ENCODE measurements around the gene VAPA. TPM values are rescaled to one million over a fixed set of nuclear protein-coding genes. Genes with fewer than 3 reads are reported as not detected.

The VAPA gene
- total RNA-seq, 2 experiments from 2014 or later: 146 to 152 TPM

DNA sequence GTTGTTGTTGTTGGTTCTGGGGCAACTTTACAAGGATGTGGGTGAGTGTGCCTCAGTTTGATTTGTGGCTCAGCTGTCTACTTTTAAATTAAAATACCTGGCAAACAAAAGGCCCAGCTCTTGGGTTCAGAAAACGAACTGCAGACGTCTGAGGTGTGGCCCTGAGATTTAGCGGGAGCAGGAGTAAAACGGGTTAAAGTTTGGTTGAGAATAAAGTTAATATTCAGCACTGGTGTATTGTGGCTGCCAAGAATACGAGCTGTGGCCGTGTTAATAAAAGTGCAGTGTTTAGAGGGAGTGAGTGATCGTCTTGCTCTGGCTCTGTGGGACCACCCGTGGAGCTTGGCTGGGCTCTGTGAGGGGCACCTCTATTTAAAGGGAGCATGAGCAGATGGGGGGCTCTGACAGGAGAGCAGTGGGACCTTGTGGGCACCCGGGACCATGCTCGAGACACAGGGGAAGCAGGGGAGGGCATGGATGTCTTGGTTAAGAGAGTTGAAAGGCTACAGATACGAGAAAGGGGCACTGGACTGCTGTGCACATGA is 80.3 kb downstream of the VAPA start:
- Mint-ChIP-seq H3K4me3 (no peak overlapping the region), H3K27ac (no peak overlapping the region), H3K4me1 (ENCODE audit: low read depth) (no peaks in the 10 kb centered on the region), H3K9me3 (peaks cover 15% of the 10 kb centered on the region), H3K36me3 (ENCODE audit: low read depth) (no peaks in the 10 kb centered on the region), H3K27me3 (peaks cover 8% of the 10 kb centered on the region)
- CTCF ChIA-PET: interaction anchor here (1.4 kb wide), 1 partner anchor 22 kb away, joined by 3 read pairs; no protein-coding TSS in a partner anchor
- ATAC-seq (no peak), DNase-seq (no peak)
- intact Hi-C loops (cut with micrococcal nuclease): no loop called here
- POLR2A ChIA-PET: no interaction called here
- TF ChIP-seq, protein P1, sequence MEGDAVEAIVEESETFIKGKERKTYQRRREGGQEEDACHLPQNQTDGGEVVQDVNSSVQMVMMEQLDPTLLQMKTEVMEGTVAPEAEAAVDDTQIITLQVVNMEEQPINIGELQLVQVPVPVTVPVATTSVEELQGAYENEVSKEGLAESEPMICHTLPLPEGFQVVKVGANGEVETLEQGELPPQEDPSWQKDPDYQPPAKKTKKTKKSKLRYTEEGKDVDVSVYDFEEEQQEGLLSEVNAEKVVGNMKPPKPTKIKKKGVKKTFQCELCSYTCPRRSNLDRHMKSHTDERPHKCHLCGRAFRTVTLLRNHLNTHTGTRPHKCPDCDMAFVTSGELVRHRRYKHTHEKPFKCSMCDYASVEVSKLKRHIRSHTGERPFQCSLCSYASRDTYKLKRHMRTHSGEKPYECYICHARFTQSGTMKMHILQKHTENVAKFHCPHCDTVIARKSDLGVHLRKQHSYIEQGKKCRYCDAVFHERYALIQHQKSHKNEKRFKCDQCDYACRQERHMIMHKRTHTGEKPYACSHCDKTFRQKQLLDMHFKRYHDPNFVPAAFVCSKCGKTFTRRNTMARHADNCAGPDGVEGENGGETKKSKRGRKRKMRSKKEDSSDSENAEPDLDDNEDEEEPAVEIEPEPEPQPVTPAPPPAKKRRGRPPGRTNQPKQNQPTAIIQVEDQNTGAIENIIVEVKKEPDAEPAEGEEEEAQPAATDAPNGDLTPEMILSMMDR (IDR thresholded peaks at IDR 0.05): no peak

DNA sequence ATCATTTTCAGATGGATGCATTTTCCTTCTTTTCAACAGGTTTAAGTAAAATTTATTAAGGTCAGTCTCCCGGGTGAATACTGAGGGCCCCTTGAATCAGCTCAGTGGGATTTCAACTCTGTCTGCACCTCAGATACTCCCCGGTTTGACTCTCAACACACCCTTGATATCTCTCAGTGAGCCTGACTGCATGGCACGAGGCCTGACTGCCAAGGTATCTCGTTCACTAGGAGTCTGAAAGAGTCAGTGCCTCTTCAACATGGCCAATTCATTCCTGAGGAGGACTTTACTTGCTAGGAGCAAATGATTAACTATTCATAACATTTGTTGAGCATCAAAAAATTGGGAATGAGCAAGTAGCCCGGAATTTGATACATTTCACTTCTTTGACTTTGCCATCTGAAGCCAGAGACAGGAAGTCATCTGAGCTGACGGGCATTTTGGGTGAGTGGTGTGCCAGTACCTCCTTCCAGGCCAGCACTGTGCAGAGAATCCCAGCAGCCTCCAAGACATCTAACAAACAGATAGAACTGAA is 81.0 kb downstream of the VAPA start:
- Mint-ChIP-seq H3K9me3 (peaks cover 20% of the 10 kb centered on the region), H3K4me3 (no peak overlapping the region), H3K36me3 (ENCODE audit: low read depth) (no peaks in the 10 kb centered on the region), H3K27ac (no peak overlapping the region), H3K4me1 (ENCODE audit: low read depth) (no peaks in the 10 kb centered on the region), H3K27me3 (peaks cover 8% of the 10 kb centered on the region)
- ChIA-PET CTCF (interaction anchor here (1.4 kb wide), 1 partner anchor 23 kb away, joined by 3 read pairs; no protein-coding TSS in a partner anchor), POLR2A (no interaction called here)
- ATAC-seq: no peak
- intact Hi-C loops (cut with micrococcal nuclease): no loop called here
- TF ChIP-seq, protein P1 (IDR thresholded peaks at IDR 0.05): no peak
- DNase-seq: no peak

DNA sequence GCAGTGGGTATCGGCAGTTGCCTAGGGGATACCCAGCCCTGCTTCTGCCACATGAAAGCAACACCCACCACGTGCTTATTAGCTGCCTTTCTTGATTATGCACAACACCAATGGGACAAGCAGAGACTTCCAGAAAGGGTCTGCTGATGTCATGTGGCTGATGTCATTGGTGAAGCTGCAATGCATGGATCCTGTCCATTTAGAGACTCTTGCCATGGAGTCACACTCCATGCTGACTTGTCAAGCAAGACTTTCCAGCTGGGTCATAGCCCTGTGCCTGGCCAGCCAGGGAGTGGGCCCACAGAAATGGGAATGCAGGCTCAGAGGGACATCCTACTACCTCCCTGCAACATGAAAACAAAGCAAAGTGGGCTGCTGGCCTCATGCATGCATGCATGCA is 81.8 kb downstream of the VAPA start:
- no peak overlapping the region for H3K4me3 Mint-ChIP-seq
- peaks cover 23% of the 10 kb centered on the region for H3K9me3 Mint-ChIP-seq
- DNase-seq (no peak), ATAC-seq (no peak)
- no peaks in the 10 kb centered on the region for H3K4me1 Mint-ChIP-seq (ENCODE audit: low read depth)
- POLR2A ChIA-PET: no interaction called here
- CTCF ChIA-PET: no interaction called here
- intact Hi-C loops (cut with micrococcal nuclease): no loop called here
- no peak overlapping the region for H3K27ac Mint-ChIP-seq
- TF ChIP-seq, protein P1 (IDR thresholded peaks at IDR 0.05): no peak
- H3K36me3 Mint-ChIP-seq (ENCODE audit: low read depth): no peaks in the 10 kb centered on the region
- peaks cover 8% of the 10 kb centered on the region for H3K27me3 Mint-ChIP-seq

DNA sequence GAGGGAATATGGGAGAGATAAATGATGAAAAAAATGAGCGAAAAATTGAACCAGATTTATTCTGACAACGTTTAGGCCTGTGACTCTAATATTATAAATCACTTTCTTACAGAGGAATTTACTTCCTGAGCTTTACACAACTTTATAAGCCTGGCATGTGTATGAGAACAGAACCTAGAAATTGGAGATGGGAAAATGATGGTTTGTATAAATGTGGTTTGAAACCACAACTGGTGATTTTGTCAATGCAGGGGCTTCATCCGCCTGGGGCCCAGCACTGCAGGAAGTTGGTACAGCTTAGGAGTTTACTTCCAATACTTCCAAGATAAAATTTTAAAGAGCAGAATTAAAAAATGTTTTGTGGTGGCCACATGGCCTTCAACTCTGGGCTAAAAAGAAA is 82.3 kb downstream of the VAPA start:
- Mint-ChIP-seq H3K27me3 (peaks cover 5% of the 10 kb centered on the region), H3K9me3 (peaks cover 23% of the 10 kb centered on the region), H3K36me3 (ENCODE audit: low read depth) (no peaks in the 10 kb centered on the region), H3K4me1 (ENCODE audit: low read depth) (no peaks in the 10 kb centered on the region), H3K4me3 (no peak overlapping the region), H3K27ac (no peak overlapping the region)
- ChIA-PET POLR2A (no interaction called here), CTCF (no interaction called here)
- DNase-seq (no peak), ATAC-seq (no peak)
- TF ChIP-seq, protein P1 (IDR thresholded peaks at IDR 0.05): no peak
- intact Hi-C loops (cut with micrococcal nuclease): no loop called here

DNA sequence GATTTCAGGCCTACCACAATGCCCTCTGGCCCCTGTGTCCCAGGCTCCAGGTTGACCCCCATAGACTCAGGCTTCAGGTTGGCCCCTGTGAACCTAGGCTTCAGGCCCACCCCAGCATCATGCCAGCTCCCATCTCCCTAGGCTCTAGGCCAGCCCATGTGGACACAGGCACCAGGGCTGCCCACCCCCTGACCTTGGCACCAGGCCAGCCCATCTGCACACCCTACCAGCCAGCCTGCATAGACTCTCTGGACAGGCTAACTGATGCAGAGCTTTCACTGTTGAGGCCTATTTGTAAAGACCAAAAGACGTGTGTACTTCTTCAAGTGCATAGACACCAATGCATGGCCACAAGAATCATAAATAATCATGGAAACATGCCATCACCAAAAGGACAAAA is 83.9 kb downstream of the VAPA start:
- no peak overlapping the region for H3K4me3 Mint-ChIP-seq
- peaks cover 23% of the 10 kb centered on the region for H3K9me3 Mint-ChIP-seq
- H3K36me3 Mint-ChIP-seq (ENCODE audit: low read depth): no peaks in the 10 kb centered on the region

More for the DNA sequence above, 83.9 kb downstream of the VAPA start:
- Mint-ChIP-seq H3K4me1 (ENCODE audit: low read depth) (no peaks in the 10 kb centered on the region), H3K27ac (no peak overlapping the region), H3K27me3 (peaks cover 2% of the 10 kb centered on the region)
- no peak for DNase-seq
- ChIA-PET POLR2A (no interaction called here), CTCF (no interaction called here)
- TF ChIP-seq, protein P1 (IDR thresholded peaks at IDR 0.05): no peak
- ATAC-seq: no peak
- intact Hi-C loops (cut with micrococcal nuclease): no loop called here

Data from activated CD8-positive, alpha-beta T cell treated with anti-CD3 and anti-CD28 coated beads for 36 hours (primary cell).